CD14-positive monocyte (primary cell): ENCODE measurements around the gene MAMLD1. TPM values are rescaled to one million over a fixed set of nuclear protein-coding genes. Genes with fewer than 3 reads are reported as not detected.

Experiments used
- DNase-seq, 3 donors: peaks; one replicate each; pipeline ENCODE4 v3.0.0-alpha.2; 2011 to 2022
- H2AFZ ChIP-seq: 2 replicates; pipeline ENCODE4 v1.6.0; 2012; ENCODE audit warnings: mild to moderate bottlenecking, low read depth, low read length, inconsistent platforms; ENCODE audit not compliant: insufficient read depth, poor library complexity, severe bottlenecking
- H3K27ac ChIP-seq, 2 donors: 1 replicate in 1 of 2; 2 replicates in 1 of 2; pipeline ENCODE4 v1.5.1; 2012 to 2013; ENCODE audit warnings: low read length in 2 of 2, control low read depth in 1 of 2, inconsistent platforms in 1 of 2, low read depth in 1 of 2, mild to moderate bottlenecking in 1 of 2
- H3K27me3 ChIP-seq, 2 donors: one replicate each; pipeline versions ENCODE4 v1.6.0 to v1.6.1; 2011 to 2013; ENCODE audit warnings: low read length in 2 of 2; ENCODE audit not compliant: control insufficient read depth in 2 of 2, insufficient read depth in 2 of 2
- H3K36me3 ChIP-seq, 2 donors: replicated peaks in 1 of 2; 1 replicate in 1 of 2; 2 replicates in 1 of 2; pipeline versions ENCODE4 v1.5.1 to v1.6.1; 2012 to 2013; ENCODE audit warnings: low read length in 2 of 2, control low read depth in 1 of 2, inconsistent platforms in 1 of 2, mild to moderate bottlenecking in 1 of 2; ENCODE audit not compliant: insufficient read depth in 2 of 2, control insufficient read depth in 1 of 2
- H3K4me1 ChIP-seq, 2 donors: 1 replicate in 1 of 2; 2 replicates in 1 of 2; pipeline versions ENCODE4 v1.5.1 to v1.6.1; 2012 to 2013; ENCODE audit warnings: low read length in 2 of 2, control low read depth in 1 of 2, inconsistent platforms in 1 of 2, mild to moderate bottlenecking in 1 of 2, moderate library complexity in 1 of 2; ENCODE audit not compliant: insufficient read depth in 2 of 2, control insufficient read depth in 1 of 2
- H3K4me2 ChIP-seq: replicated peaks from 2 replicates; pipeline ENCODE3; 2012; ENCODE audit warnings: low read length, moderate library complexity, mild to moderate bottlenecking; ENCODE audit not compliant: poor library complexity, severe bottlenecking; ENCODE audit errors: extremely low read depth
- H3K4me3 ChIP-seq, 3 experiments: fragments of 200-600 bp in 1 of 3; sonication (generic) in 1 of 3; replicated peaks in 1 of 3; 1 replicate in 2 of 3; 2 replicates in 1 of 3; pipeline ENCODE4 v1.5.1; 2011 to 2013; ENCODE audit warnings: low read length in 3 of 3, mild to moderate bottlenecking in 3 of 3, control low read depth in 2 of 3, low read depth in 2 of 3, inconsistent platforms in 1 of 3, moderate library complexity in 1 of 3
- H3K79me2 ChIP-seq: 2 replicates; pipeline ENCODE4 v1.6.0; 2012; ENCODE audit warnings: mild to moderate bottlenecking, control low read depth, inconsistent platforms, low read length, moderate library complexity; ENCODE audit not compliant: insufficient read depth
- H3K9ac ChIP-seq: 2 replicates; pipeline ENCODE4 v1.6.0; 2017; ENCODE audit warnings: low read length, mild to moderate bottlenecking; ENCODE audit not compliant: insufficient read depth, poor library complexity, severe bottlenecking
- H3K9me3 ChIP-seq, 2 donors: replicated peaks in 1 of 2; 1 replicate in 1 of 2; 2 replicates in 1 of 2; pipeline versions ENCODE4 v1.5.1 to v1.6.1; 2012 to 2013; ENCODE audit warnings: low read length in 2 of 2, control low read depth in 1 of 2; ENCODE audit not compliant: control insufficient read depth in 1 of 2, insufficient read depth in 1 of 2
- H4K20me1 ChIP-seq: 2 replicates; pipeline ENCODE4 v1.6.0; 2012; ENCODE audit warnings: mild to moderate bottlenecking, low read length, control low read depth, moderate library complexity; ENCODE audit not compliant: insufficient read depth
- H3K27ac Mint-ChIP-seq, 7 donors: one replicate each; pipeline ENCODE4 v1.8.0; 2020; ENCODE audit warnings: mild to moderate bottlenecking in 7 of 7, mixed read lengths in 7 of 7, moderate library complexity in 6 of 7, inconsistent platforms in 2 of 7
- H3K27me3 Mint-ChIP-seq, 3 donors: one replicate each; pipeline ENCODE4 v1.8.0; 2021 to 2022; ENCODE audit warnings: low read depth in 3 of 3, mild to moderate bottlenecking in 3 of 3, mixed read lengths in 3 of 3, moderate library complexity in 3 of 3, inconsistent platforms in 1 of 3
- H3K36me3 Mint-ChIP-seq, 2 donors: one replicate each; pipeline ENCODE4 v1.8.0; 2020; ENCODE audit warnings: mixed read lengths in 2 of 2, inconsistent platforms in 1 of 2, mild to moderate bottlenecking in 1 of 2
- H3K4me1 Mint-ChIP-seq: one replicate; pipeline ENCODE4 v1.8.0; 2020; ENCODE audit warnings: mild to moderate bottlenecking, mixed read lengths
- H3K4me3 Mint-ChIP-seq, 2 donors: one replicate each; pipeline ENCODE4 v1.8.0; 2020; ENCODE audit warnings: mild to moderate bottlenecking in 2 of 2, mixed read lengths in 2 of 2, moderate library complexity in 1 of 2
- H3K9me3 Mint-ChIP-seq, 7 donors: one replicate each; pipeline ENCODE4 v1.8.0; 2020 to 2022; ENCODE audit warnings: mixed read lengths in 7 of 7, mild to moderate bottlenecking in 6 of 7, moderate library complexity in 6 of 7, inconsistent platforms in 2 of 7
- CTCF ChIP-seq: fragments of 200-600 bp; IDR thresholded peaks from one replicate; pipeline ENCODE4 v1.8.0; 2022; ENCODE audit warnings: antibody characterized with exemption, mild to moderate bottlenecking
- WGBS: methylation state at CpG from one replicate; pipeline ENCODE4 v1.1.5; 2013; ENCODE audit warnings: missing lambda C conversion rate; ENCODE audit not compliant: insufficient coverage; 5-methylcytosine and 5-hydroxymethylcytosine counted together
- intact Hi-C, 2 donors: fragments of 100-400 bp; cut with micrococcal nuclease; formaldehyde crosslinking; loops; one replicate each; pipeline versions ENCODE4 v1.15.0 to v1.15.1; 2023
- polyA plus RNA-seq, 3 donors: library from polyadenylated mRNA; depleted of rRNA in 1 of 3; unstranded in 2 of 3; stranded (reverse) in 1 of 3; fragments of 300-500 nt in 2 of 3; fragments of >200 nt in 1 of 3; fragmentation: Illumina TruSeq in 2 of 3; gene quantifications; 1 replicate in 2 of 3; 2 replicates in 1 of 3; pipeline ENCODE4 v1.2.3, GENCODE V29; 2012 to 2021

MAMLD1 gene
- polyA plus RNA-seq, 3 donors = not detected

GRCh38 chrX:150408561-150408960 lies 45.4 kb downstream of the MAMLD1 start:
- H3K4me2 ChIP-seq = no peak overlapping the region
- no peaks in the 10 kb centered on the region for H3K4me1 ChIP-seq
- H3K9me3 ChIP-seq = no peaks in the 10 kb centered on the region
- H3K4me1 Mint-ChIP-seq = no peaks in the 10 kb centered on the region
- no peak overlapping the region for H3K4me3 Mint-ChIP-seq
- no peaks in the 10 kb centered on the region for H3K36me3 ChIP-seq
- H3K36me3 Mint-ChIP-seq = no peaks in the 10 kb centered on the region
- intact Hi-C loops = no loop called here
- H3K27me3 Mint-ChIP-seq = peaks cover 1 to 6% (median 3%) of the 10 kb centered on the region in 3 donors
- H3K27ac Mint-ChIP-seq = no peak overlapping the region
- H3K9ac ChIP-seq = no peak overlapping the region
- H3K27me3 ChIP-seq = no peaks in the 10 kb centered on the region
- peaks cover 0 to 2% (median 0%) of the 10 kb centered on the region in 7 donors for H3K9me3 Mint-ChIP-seq
- no peak overlapping the region for H3K27ac ChIP-seq
- H3K4me3 ChIP-seq = no peak overlapping the region
- no peaks in the 10 kb centered on the region for H3K79me2 ChIP-seq
- no peak overlapping the region for H2AFZ ChIP-seq
- TF ChIP-seq CTCF = no peak
- WGBS = no CpG with 5 or more reads among the region's 2 CpGs
- DNase-seq = no peak
- H4K20me1 ChIP-seq = no peaks in the 10 kb centered on the region

- H3K9me3 ChIP-seq = no peaks in the 10 kb centered on the region
- no peaks in the 10 kb centered on the region for H3K36me3 Mint-ChIP-seq
- no peak overlapping the region for H3K27ac Mint-ChIP-seq
- no peaks in the 10 kb centered on the region for H3K9me3 Mint-ChIP-seq
- no peaks in the 10 kb centered on the region for H3K4me1 ChIP-seq
- H3K27me3 Mint-ChIP-seq = peaks cover 1 to 6% (median 3%) of the 10 kb centered on the region in 3 donors
- no peak overlapping the region for H3K4me2 ChIP-seq
- no peaks in the 10 kb centered on the region for H3K4me1 Mint-ChIP-seq
- DNase-seq = no peak
- H4K20me1 ChIP-seq = no peaks in the 10 kb centered on the region
- H3K79me2 ChIP-seq = no peaks in the 10 kb centered on the region
- H3K36me3 ChIP-seq = no peaks in the 10 kb centered on the region
- no peak overlapping the region for H3K9ac ChIP-seq
- no peak overlapping the region for H2AFZ ChIP-seq
- WGBS = no CpG with 5 or more reads among the region's 3 CpGs
- H3K4me3 ChIP-seq = no peak overlapping the region
- no peak overlapping the region for H3K27ac ChIP-seq
- no peaks in the 10 kb centered on the region for H3K27me3 ChIP-seq
- intact Hi-C loops = no loop called here
- no peak overlapping the region for H3K4me3 Mint-ChIP-seq
- no peak for TF ChIP-seq CTCF
These were observed 46.4 kb downstream of the MAMLD1 start for GRCh38 chrX:150409486-150409885.
